ENCODE measurements around the gene ZMYM2.

DNA sequence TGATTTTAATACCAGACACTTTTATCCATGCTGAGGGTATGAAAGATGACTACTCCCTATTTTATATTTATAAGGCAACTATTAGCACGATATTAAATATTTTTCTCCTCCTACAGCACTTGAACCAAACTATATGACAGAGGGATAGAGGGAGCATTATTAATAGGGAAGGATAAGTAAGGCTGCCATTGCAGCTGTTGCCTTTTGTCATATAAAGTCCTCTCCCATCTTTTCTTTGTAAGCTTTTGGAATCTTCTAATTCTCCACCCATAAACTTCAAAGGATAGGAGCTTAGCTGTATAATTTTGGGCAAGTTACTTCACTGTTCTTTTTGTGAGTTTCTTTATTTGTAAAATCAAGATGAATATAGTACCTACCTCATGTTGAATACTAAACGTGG lies 95.4 kb downstream of the ZMYM2 start:
- no peak for TF ChIP-seq POLR2A (IDR thresholded peaks at IDR 0.05; ENCODE audit: low read depth, low read length)
- no peak for TF ChIP-seq SPI1 (IDR thresholded peaks at IDR 0.05; ENCODE audit: low read depth, low read length)
- TF ChIP-seq TAF1 (IDR thresholded peaks at IDR 0.05; ENCODE audit: low read depth, low read length): no peak
- TF ChIP-seq POLR2AphosphoS5 (IDR thresholded peaks at IDR 0.05; ENCODE audit: low read depth, low read length): no peak
- TF ChIP-seq POU2F2 (IDR thresholded peaks at IDR 0.05; ENCODE audit: low read depth, low read length): no peak
- TF ChIP-seq PAX5 (IDR thresholded peaks at IDR 0.05; ENCODE audit: insufficient read depth, low read length, severe bottlenecking): no peak

Measured in GM12891 (cell line).